ENCODE results near the gene FIGN.

DNA sequence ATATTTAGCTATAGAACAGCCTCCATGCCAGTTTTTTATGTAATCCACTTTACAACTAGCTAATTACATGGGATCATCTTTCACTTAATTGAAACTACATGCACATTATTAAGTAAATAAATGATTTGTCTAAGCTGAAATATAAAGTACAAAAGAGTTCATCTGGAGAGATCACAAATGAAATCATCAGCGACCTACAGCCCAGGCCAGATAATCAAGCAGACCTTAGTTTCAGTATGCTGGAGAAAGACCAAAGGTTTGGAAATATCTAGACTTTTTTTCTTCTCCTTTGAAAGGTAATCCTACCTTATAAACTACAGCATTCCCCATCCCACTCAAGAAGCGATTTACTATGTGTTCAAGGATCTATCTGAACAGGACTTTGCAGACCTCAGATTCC lies 26.5 kb downstream of the FIGN start:
- no peak for TF ChIP-seq POLR2A (IDR thresholded peaks at IDR 0.05)
- TF ChIP-seq, protein P1, sequence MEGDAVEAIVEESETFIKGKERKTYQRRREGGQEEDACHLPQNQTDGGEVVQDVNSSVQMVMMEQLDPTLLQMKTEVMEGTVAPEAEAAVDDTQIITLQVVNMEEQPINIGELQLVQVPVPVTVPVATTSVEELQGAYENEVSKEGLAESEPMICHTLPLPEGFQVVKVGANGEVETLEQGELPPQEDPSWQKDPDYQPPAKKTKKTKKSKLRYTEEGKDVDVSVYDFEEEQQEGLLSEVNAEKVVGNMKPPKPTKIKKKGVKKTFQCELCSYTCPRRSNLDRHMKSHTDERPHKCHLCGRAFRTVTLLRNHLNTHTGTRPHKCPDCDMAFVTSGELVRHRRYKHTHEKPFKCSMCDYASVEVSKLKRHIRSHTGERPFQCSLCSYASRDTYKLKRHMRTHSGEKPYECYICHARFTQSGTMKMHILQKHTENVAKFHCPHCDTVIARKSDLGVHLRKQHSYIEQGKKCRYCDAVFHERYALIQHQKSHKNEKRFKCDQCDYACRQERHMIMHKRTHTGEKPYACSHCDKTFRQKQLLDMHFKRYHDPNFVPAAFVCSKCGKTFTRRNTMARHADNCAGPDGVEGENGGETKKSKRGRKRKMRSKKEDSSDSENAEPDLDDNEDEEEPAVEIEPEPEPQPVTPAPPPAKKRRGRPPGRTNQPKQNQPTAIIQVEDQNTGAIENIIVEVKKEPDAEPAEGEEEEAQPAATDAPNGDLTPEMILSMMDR (IDR thresholded peaks at IDR 0.05): no peak
- TF ChIP-seq POLR2AphosphoS5 (IDR thresholded peaks at IDR 0.05): no peak

All from upper lobe of left lung (tissue), 4 donors.